ENCODE measurements around the gene DNMT3L.
"Not testable (repeated sequence)": the region's sequence is repeated elsewhere in the genome, so short reads cannot be mapped to it uniquely, and the experiment has no call there.

The DNMT3L gene

GRCh38 chr21:44206698-44207676 lies 54.7 kb downstream of the DNMT3L start:
- not testable (repeated sequence) for H3K9me3 ChIP-seq (ENCODE audit: control insufficient read depth, insufficient read depth, low read length); H3K4me3 ChIP-seq (ENCODE audit: low read depth, low read length); H3K27me3 ChIP-seq (ENCODE audit: control insufficient read depth, insufficient read depth, low read length); H3K36me3 ChIP-seq (ENCODE audit: control insufficient read depth, insufficient read depth, low read length); H3K27ac ChIP-seq (ENCODE audit: low read depth, low read length); H3K9ac ChIP-seq (ENCODE audit: low read depth, low read length); H3K4me1 ChIP-seq (ENCODE audit: control insufficient read depth, insufficient read depth, low read length)

- not testable (repeated sequence) for H3K9me3 ChIP-seq (ENCODE audit: control insufficient read depth, insufficient read depth, low read length); H3K27me3 ChIP-seq (ENCODE audit: control insufficient read depth, insufficient read depth, low read length); H3K4me3 ChIP-seq (ENCODE audit: low read depth, low read length); H3K27ac ChIP-seq (ENCODE audit: low read depth, low read length); H3K4me1 ChIP-seq (ENCODE audit: control insufficient read depth, insufficient read depth, low read length); H3K36me3 ChIP-seq (ENCODE audit: control insufficient read depth, insufficient read depth, low read length); H3K9ac ChIP-seq (ENCODE audit: low read depth, low read length)
Observed at GRCh38 chr21:44206187-44206586, 55.5 kb downstream of the DNMT3L start.

- not testable (repeated sequence) for H3K27me3 ChIP-seq (ENCODE audit: control insufficient read depth, insufficient read depth, low read length); H3K9me3 ChIP-seq (ENCODE audit: control insufficient read depth, insufficient read depth, low read length); H3K36me3 ChIP-seq (ENCODE audit: control insufficient read depth, insufficient read depth, low read length); H3K9ac ChIP-seq (ENCODE audit: low read depth, low read length); H3K4me3 ChIP-seq (ENCODE audit: low read depth, low read length); H3K4me1 ChIP-seq (ENCODE audit: control insufficient read depth, insufficient read depth, low read length); H3K27ac ChIP-seq (ENCODE audit: low read depth, low read length)
Observed at GRCh38 chr21:44202590-44203299, 59.0 kb downstream of the DNMT3L start.

GRCh38 chr21:44199997-44200396 lies 61.7 kb downstream of the DNMT3L start:
- H3K4me1 ChIP-seq (ENCODE audit: control insufficient read depth, insufficient read depth, low read length); H3K9me3 ChIP-seq (ENCODE audit: control insufficient read depth, insufficient read depth, low read length); H3K27me3 ChIP-seq (ENCODE audit: control insufficient read depth, insufficient read depth, low read length); H3K36me3 ChIP-seq (ENCODE audit: control insufficient read depth, insufficient read depth, low read length); H3K4me3 ChIP-seq (ENCODE audit: low read depth, low read length); H3K9ac ChIP-seq (ENCODE audit: low read depth, low read length); H3K27ac ChIP-seq (ENCODE audit: low read depth, low read length): not testable (repeated sequence)

- Histone ChIP-seq H3K27ac (ENCODE audit: low read depth, low read length) (no peak overlapping the region), H3K4me3 (ENCODE audit: low read depth, low read length) (no peak overlapping the region), H3K36me3 (ENCODE audit: control insufficient read depth, insufficient read depth, low read length) (no peaks in the 10 kb centered on the region), H3K27me3 (ENCODE audit: control insufficient read depth, insufficient read depth, low read length) (no peaks in the 10 kb centered on the region), H3K4me1 (ENCODE audit: control insufficient read depth, insufficient read depth, low read length) (no peaks in the 10 kb centered on the region), H3K9ac (ENCODE audit: low read depth, low read length) (no peak overlapping the region), H3K9me3 (ENCODE audit: control insufficient read depth, insufficient read depth, low read length) (no peaks in the 10 kb centered on the region)
Observed at GRCh38 chr21:44199448-44199847, 62.2 kb downstream of the DNMT3L start.

GRCh38 chr21:44197156-44197516 lies 64.6 kb downstream of the DNMT3L start:
- H3K9ac ChIP-seq (ENCODE audit: low read depth, low read length); H3K27me3 ChIP-seq (ENCODE audit: control insufficient read depth, insufficient read depth, low read length); H3K4me1 ChIP-seq (ENCODE audit: control insufficient read depth, insufficient read depth, low read length); H3K9me3 ChIP-seq (ENCODE audit: control insufficient read depth, insufficient read depth, low read length); H3K36me3 ChIP-seq (ENCODE audit: control insufficient read depth, insufficient read depth, low read length); H3K27ac ChIP-seq (ENCODE audit: low read depth, low read length); H3K4me3 ChIP-seq (ENCODE audit: low read depth, low read length): not testable (repeated sequence)
